Measurements from ENCODE around the gene PRKAR1B. TPM values are rescaled to one million over a fixed set of nuclear protein-coding genes. Genes with fewer than 3 reads are reported as not detected.

Gene PRKAR1B
- total and polyA plus RNA-seq, 10 of the 15 experiments (the other 5 are each of a cell fraction or from before 2014, with no cell fraction given) = 1.4 to 45.6 (median 19.3) TPM

DNA sequence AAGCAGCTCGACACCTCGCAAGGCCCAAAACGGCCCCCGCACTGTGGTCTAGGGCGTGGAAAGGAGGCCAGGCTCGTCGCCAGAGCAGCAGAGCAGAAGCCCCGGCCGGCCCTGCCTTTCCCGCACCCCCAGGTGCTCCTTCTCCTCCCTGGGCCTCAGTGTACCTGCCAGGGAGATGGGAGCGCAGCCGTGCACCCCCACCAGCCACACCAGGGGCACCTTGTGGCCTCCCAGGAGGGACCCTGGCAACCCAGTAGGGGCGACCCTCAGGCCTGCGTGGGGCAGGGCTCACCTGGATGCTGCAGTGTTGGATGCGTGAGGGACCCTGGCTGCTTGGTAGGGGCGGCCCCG, 217.0 kb downstream of the PRKAR1B start:
- Histone ChIP-seq H3K79me2 (ENCODE audit: control insufficient read depth, insufficient read depth, low read length) (no peaks in the 10 kb centered on the region), H3K36me3 (ENCODE audit: control insufficient read depth in 2 of 2, insufficient read depth in 2 of 2, low read length in 1 of 2) (no peaks in the 10 kb centered on the region; a peak in 2 of 4 replicates), H3K4me1 (ENCODE audit: control insufficient read depth, insufficient read depth, low read length) (no peaks in the 10 kb centered on the region), H4K20me1 (ENCODE audit: control insufficient read depth, insufficient read depth) (no peaks in the 10 kb centered on the region), H3K27me3 (replicated peaks in 1 of 2; ENCODE audit: control insufficient read depth in 2 of 2, insufficient read depth in 2 of 2, low read length in 1 of 2) (no peaks in the 10 kb centered on the region), H3K9me3 (replicated peaks; ENCODE audit: control insufficient read depth, insufficient read depth, low read length) (no peaks in the 10 kb centered on the region), H2AFZ (ENCODE audit: control insufficient read depth, low read depth, low read length) (no peak overlapping the region), H3K27ac (ENCODE audit: control insufficient read depth, insufficient read depth) (no peak overlapping the region), H3K9ac (ENCODE audit: control insufficient read depth, insufficient read depth, low read length) (no peak overlapping the region), H3K4me3 (no peak overlapping the region), H3K4me2 (ENCODE audit: control insufficient read depth, insufficient read depth) (no peak overlapping the region)
- DNase-seq (ENCODE audit: low read depth, low spot score) (no peak), ATAC-seq (no peak), FAIRE-seq (no peak)
- intact Hi-C loops (cut with micrococcal nuclease; ENCODE audit: unreplicated experiment) = no loop called here
- RAD21 ChIA-PET (ENCODE audit: unreplicated experiment) = no interaction called here
- in situ Hi-C loops (cut with MboI) = no loop called here
- SMC1A ChIA-PET (ENCODE audit: uncharacterized antibody, unreplicated experiment) = no interaction called here
- CTCF ChIA-PET = no interaction called here
- 81% methylated on average over 14 of the region's 17 CpGs for WGBS (ENCODE audit: insufficient coverage, insufficient replicate concordance, low lambda C conversion rate, missing lambda C conversion rate)
- no peak for TF ChIP-seq HCFC1 (IDR thresholded peaks at IDR 0.05; ENCODE audit: low read length)
- POLR2A ChIA-PET = no interaction called here
- BruUV-seq (replicated peaks) = no TSS peak

DNA sequence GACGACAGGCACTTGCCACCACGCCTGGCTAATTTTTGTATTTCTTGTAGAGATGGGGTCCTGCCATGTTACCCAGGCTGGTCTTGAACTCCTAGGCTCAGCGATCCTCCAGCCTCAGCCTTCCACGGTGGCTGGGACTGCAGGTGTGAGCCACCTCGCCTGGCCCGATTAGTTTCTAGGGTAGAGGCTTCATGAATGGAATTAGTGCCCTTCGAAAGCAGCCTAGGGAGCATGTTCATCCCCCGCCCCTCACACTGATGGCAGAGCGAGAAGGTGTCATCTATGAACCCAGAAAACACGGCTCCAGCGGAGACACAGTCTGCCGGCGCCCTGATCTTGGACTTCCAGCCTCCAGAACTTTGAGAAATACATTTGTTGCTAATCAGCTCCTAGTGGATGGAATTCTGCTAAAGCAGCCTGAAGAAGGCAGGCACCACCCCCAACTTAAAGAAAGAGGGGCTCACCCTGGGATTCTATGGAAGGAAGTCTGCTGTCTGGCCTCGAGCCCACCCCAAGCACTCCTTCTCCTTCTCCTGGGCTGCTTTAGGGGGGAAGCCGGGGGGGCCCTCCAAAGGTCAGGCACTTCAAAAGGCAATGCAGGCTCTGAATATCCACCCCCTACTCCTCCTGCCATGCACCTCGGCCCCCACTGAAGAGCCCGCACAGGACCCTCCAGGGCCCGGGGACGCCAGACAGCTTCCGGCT, 217.5 kb downstream of the PRKAR1B start:
- DNase-seq (ENCODE audit: low read depth, low spot score) (no peak), FAIRE-seq (no peak), ATAC-seq (no peak)
- H3K27ac ChIP-seq (ENCODE audit: control insufficient read depth, insufficient read depth) = no peak overlapping the region
- no peaks in the 10 kb centered on the region for H3K4me1 ChIP-seq (ENCODE audit: control insufficient read depth, insufficient read depth, low read length)
- H3K9ac ChIP-seq (ENCODE audit: control insufficient read depth, insufficient read depth, low read length) = no peak overlapping the region
- H3K4me3 ChIP-seq = no peak overlapping the region
- no peak overlapping the region for H3K4me2 ChIP-seq (ENCODE audit: control insufficient read depth, insufficient read depth)
- RAD21 ChIA-PET (ENCODE audit: unreplicated experiment) = no interaction called here
- H4K20me1 ChIP-seq (ENCODE audit: control insufficient read depth, insufficient read depth) = no peaks in the 10 kb centered on the region
- H3K27me3 ChIP-seq (replicated peaks in 1 of 2; ENCODE audit: control insufficient read depth in 2 of 2, insufficient read depth in 2 of 2, low read length in 1 of 2) = no peaks in the 10 kb centered on the region
- in situ Hi-C loops (cut with MboI) = no loop called here
- intact Hi-C loops (cut with micrococcal nuclease; ENCODE audit: unreplicated experiment) = no loop called here
- H3K79me2 ChIP-seq (ENCODE audit: control insufficient read depth, insufficient read depth, low read length) = no peaks in the 10 kb centered on the region
- WGBS (ENCODE audit: insufficient coverage, insufficient replicate concordance, low lambda C conversion rate, missing lambda C conversion rate) = 83% methylated on average over 20 of the region's 20 CpGs
- no peaks in the 10 kb centered on the region; a peak in 2 of 4 replicates for H3K36me3 ChIP-seq (ENCODE audit: control insufficient read depth in 2 of 2, insufficient read depth in 2 of 2, low read length in 1 of 2)
- POLR2A ChIA-PET = no interaction called here
- SMC1A ChIA-PET (ENCODE audit: uncharacterized antibody, unreplicated experiment) = no interaction called here
- H2AFZ ChIP-seq (ENCODE audit: control insufficient read depth, low read depth, low read length) = no peak overlapping the region
- CTCF ChIA-PET = no interaction called here
- H3K9me3 ChIP-seq (replicated peaks; ENCODE audit: control insufficient read depth, insufficient read depth, low read length) = no peaks in the 10 kb centered on the region
- BruUV-seq (replicated peaks) = no TSS peak
- no peak for TF ChIP-seq HDAC2 (IDR thresholded peaks at IDR 0.05)
- no peak for TF ChIP-seq NR2C1 (IDR thresholded peaks at IDR 0.05)
- no peak for TF ChIP-seq ZNF217 (IDR thresholded peaks at IDR 0.05)
- TF ChIP-seq EED (IDR thresholded peaks at IDR 0.05; ENCODE audit: low read depth) = no peak
- no peak for TF ChIP-seq ETV6 (conservative IDR thresholded peaks at IDR 0.05 in 1 of 2, IDR thresholded peaks at IDR 0.05 in 1 of 2; ENCODE audit: borderline replicate concordance in 1 of 2, low read depth in 1 of 2)
- TF ChIP-seq TCF12 (IDR thresholded peaks at IDR 0.05; ENCODE audit: low read depth, low read length) = no peak
- no peak for TF ChIP-seq FOS (IDR thresholded peaks at IDR 0.05; ENCODE audit: borderline replicate concordance, extremely low read depth, insufficient read length)
- TF ChIP-seq HDGF (IDR thresholded peaks at IDR 0.05) = no peak
- no peak for TF ChIP-seq POLR2AphosphoS2 (IDR thresholded peaks at IDR 0.05; ENCODE audit: low read depth, low read length)
- TF ChIP-seq, protein P1, sequence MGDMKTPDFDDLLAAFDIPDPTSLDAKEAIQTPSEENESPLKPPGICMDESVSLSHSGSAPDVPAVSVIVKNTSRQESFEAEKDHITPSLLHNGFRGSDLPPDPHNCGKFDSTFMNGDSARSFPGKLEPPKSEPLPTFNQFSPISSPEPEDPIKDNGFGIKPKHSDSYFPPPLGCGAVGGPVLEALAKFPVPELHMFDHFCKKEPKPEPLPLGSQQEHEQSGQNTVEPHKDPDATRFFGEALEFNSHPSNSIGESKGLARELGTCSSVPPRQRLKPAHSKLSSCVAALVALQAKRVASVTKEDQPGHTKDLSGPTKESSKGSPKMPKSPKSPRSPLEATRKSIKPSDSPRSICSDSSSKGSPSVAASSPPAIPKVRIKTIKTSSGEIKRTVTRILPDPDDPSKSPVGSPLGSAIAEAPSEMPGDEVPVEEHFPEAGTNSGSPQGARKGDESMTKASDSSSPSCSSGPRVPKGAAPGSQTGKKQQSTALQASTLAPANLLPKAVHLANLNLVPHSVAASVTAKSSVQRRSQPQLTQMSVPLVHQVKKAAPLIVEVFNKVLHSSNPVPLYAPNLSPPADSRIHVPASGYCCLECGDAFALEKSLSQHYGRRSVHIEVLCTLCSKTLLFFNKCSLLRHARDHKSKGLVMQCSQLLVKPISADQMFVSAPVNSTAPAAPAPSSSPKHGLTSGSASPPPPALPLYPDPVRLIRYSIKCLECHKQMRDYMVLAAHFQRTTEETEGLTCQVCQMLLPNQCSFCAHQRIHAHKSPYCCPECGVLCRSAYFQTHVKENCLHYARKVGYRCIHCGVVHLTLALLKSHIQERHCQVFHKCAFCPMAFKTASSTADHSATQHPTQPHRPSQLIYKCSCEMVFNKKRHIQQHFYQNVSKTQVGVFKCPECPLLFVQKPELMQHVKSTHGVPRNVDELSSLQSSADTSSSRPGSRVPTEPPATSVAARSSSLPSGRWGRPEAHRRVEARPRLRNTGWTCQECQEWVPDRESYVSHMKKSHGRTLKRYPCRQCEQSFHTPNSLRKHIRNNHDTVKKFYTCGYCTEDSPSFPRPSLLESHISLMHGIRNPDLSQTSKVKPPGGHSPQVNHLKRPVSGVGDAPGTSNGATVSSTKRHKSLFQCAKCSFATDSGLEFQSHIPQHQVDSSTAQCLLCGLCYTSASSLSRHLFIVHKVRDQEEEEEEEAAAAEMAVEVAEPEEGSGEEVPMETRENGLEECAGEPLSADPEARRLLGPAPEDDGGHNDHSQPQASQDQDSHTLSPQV (IDR thresholded peaks at IDR 0.05) = no peak
- TF ChIP-seq EP300 (IDR thresholded peaks at IDR 0.05; ENCODE audit: borderline replicate concordance in 1 of 2, control insufficient read depth in 1 of 2, low read depth in 2 of 2, low read length in 2 of 2) = no peak
- no peak for TF ChIP-seq SMAD1 (IDR thresholded peaks at IDR 0.05; ENCODE audit: low read depth, partially characterized antibody)
- TF ChIP-seq, protein P2, sequence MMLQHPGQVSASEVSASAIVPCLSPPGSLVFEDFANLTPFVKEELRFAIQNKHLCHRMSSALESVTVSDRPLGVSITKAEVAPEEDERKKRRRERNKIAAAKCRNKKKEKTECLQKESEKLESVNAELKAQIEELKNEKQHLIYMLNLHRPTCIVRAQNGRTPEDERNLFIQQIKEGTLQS (IDR thresholded peaks at IDR 0.05; ENCODE audit: borderline replicate concordance, extremely low read depth, low read depth, low read length) = no peak

Measured in GM12878 (cell line).